ENCODE results near the gene ZNF618.

The ZNF618 gene

GRCh38 chr9:113912816-113913215 is 36.7 kb downstream of the ZNF618 start:
- no peak for DNase-seq (ENCODE audit: low read depth in 3 of 3)

GRCh38 chr9:113913426-113914195 is 37.5 kb downstream of the ZNF618 start:
- DNase-seq (ENCODE audit: low read depth in 3 of 3), result no peak

- DNase-seq (ENCODE audit: low read depth in 3 of 3), result no peak
Measured at GRCh38 chr9:113914517-113914916, 38.4 kb downstream of the ZNF618 start.

GRCh38 chr9:113915817-113916434 is 39.8 kb downstream of the ZNF618 start:
- DNase-seq (ENCODE audit: low read depth in 3 of 3), result no peak

- no peak for DNase-seq (ENCODE audit: low read depth in 3 of 3)
Measured at GRCh38 chr9:113916931-113917330, 40.8 kb downstream of the ZNF618 start.

- no peak for DNase-seq (ENCODE audit: low read depth in 3 of 3)
Measured at GRCh38 chr9:113918697-113919350, 42.7 kb downstream of the ZNF618 start.

- no peak for DNase-seq (ENCODE audit: low read depth in 3 of 3)
Measured at GRCh38 chr9:113919382-113919781, 43.3 kb downstream of the ZNF618 start.

- no peak for DNase-seq (ENCODE audit: low read depth in 3 of 3)
Measured at GRCh38 chr9:113919871-113920270, 43.8 kb downstream of the ZNF618 start.

GRCh38 chr9:113920872-113921271 is 44.8 kb downstream of the ZNF618 start:
- DNase-seq (ENCODE audit: low read depth in 3 of 3), result no peak

- DNase-seq (ENCODE audit: low read depth in 3 of 3), result no peak
Measured at GRCh38 chr9:113921396-113921925, 45.4 kb downstream of the ZNF618 start.

- no peak for DNase-seq (ENCODE audit: low read depth in 3 of 3)
Measured at GRCh38 chr9:113922160-113922559, 46.1 kb downstream of the ZNF618 start.

GRCh38 chr9:113926211-113926610 is 50.1 kb downstream of the ZNF618 start:
- no peak for DNase-seq (ENCODE audit: low read depth in 3 of 3)

- DNase-seq (ENCODE audit: low read depth in 3 of 3), result no peak
Measured at GRCh38 chr9:113927277-113927676, 51.2 kb downstream of the ZNF618 start.

GRCh38 chr9:113928269-113928668 is 52.2 kb downstream of the ZNF618 start:
- no peak for DNase-seq (ENCODE audit: low read depth in 3 of 3)

GRCh38 chr9:113929634-113930389 is 53.7 kb downstream of the ZNF618 start:
- no peak for DNase-seq (ENCODE audit: low read depth in 3 of 3)

GRCh38 chr9:113930390-113930783 is 54.3 kb downstream of the ZNF618 start:
- DNase-seq (ENCODE audit: low read depth in 3 of 3), result no peak

- no peak for DNase-seq (ENCODE audit: low read depth in 3 of 3)
Measured at GRCh38 chr9:113931140-113931539, 55.0 kb downstream of the ZNF618 start.

GRCh38 chr9:113931777-113932176 is 55.7 kb downstream of the ZNF618 start:
- no peak for DNase-seq (ENCODE audit: low read depth in 3 of 3)

- DNase-seq (ENCODE audit: low read depth in 3 of 3), result no peak
Measured at GRCh38 chr9:113932906-113933584, 56.9 kb downstream of the ZNF618 start.

- DNase-seq (ENCODE audit: low read depth in 3 of 3), result no peak
Measured at GRCh38 chr9:113933671-113934070, 57.6 kb downstream of the ZNF618 start.

GRCh38 chr9:113934167-113934828 is 58.2 kb downstream of the ZNF618 start:
- DNase-seq (ENCODE audit: low read depth in 3 of 3), result no peak
